Inflammatory macrophage treated with lipopolysaccharide for 4 hours (primary cell): Measurements from ENCODE around the gene SYF2.
"Not testable (repeated sequence)": the region's sequence is repeated elsewhere in the genome, so short reads cannot be mapped to it uniquely, and the experiment has no call there.

Source experiments
- DNase-seq: peaks from one replicate; pipeline ENCODE4 v3.0.0-alpha.2; 2020

SYF2 gene

DNA sequence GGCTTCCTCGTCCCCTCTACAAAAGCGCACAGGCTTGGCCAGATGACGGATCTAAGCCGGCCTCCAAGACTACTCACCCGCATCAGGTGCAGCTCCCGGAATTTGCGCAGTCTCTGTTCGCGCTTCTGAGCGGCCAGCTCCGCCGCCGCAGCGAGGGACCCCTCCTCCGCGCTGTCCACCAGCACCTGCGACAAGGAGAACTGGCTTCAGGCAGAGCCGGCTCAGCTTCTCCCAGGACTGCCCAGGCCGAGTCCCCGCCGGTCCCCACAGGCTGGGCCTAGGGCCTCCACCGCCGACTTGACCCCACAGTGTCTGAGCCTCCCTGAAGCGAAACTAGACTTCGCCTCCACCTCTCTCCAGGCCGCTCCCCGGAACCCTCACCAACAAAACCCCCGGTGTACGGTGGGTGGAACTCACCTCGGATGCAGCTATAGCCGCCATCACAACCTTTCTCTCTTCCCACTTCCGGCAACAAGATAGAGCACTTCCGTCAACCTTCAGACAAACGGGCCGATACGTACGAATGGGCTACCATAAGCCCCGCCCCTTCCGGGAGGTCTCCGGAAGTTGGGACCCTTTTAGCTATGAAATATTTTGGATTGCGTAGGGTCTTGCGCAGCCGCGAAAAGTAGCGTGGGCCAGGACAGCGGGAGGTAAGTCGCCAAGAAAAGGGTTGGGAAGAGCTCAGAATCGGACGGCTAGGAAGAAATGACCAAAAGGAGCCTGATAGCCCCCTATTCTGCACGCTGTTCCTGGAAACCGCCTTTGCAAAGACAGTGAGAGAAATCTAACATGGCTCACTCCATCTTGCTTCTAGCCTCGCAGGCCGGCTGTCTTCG, at the start of gene SYF2:
TSS of gene SYF2 (minus strand) at position 476 of the 839 bp plus-strand sequence. CDS start at position 441, 35 bp downstream.
- peak; percentile 96 for DNase-seq

DNA sequence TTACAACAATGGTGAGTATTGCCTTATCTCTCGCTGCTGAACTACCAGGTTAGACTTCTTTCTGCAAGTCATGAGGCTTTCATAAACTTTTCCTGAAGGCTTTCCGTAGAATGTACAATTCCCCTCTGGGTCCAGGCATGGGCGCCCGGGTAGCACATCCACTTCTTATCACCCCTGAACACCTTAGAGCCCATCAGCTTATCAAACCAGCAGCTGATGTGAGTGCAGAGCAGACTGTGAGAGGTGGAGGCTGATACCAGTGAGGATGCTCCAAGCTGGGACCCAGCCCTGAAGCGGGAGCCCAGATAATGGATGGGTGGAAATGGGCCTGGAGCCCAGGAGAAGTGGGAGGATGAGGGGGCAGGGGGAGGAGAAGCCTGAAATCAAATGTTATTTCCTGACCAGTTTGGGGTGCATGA, 47.4 kb upstream of the SYF2 start:
- DNase-seq = not testable (repeated sequence)

DNA sequence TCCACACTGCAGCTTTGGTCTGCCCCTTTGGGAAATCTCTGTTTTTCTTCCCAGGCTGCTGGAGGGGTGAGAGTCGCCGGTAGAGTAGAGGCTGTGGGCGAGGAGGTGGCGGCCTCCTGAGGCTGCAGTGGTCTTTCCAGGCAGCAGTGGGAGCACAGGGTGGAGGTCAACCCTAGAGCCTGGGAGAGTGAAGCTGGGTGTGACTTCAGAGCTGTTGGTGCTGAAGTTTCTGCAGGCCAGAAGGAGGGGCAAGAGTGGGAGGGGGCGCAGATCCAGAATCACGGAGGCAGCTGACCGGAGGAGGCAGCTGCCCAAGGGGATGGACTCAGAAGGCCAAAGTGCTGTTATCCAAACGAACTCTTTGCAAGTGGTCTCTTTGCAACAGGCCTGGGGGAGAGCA, 46.5 kb upstream of the SYF2 start:
- not testable (repeated sequence) for DNase-seq

DNA sequence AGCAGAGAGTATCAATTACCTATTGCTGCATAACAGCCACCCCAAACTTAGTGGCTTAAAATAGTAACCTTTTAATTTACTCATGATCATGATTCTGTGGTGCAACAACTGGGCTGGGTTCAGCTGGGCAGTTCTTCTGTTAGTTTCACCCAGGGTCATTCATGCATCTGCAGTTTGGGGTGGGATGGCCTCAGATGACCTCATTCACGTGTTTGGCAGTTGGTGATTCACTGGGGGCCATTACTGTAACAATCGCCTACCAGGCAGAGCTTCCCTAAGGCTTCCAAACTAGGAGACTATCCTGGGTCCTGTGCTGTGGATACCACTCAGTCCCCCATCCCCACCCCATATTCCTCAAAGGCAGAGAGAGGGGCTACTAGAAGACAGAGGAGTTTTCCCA, 46.1 kb upstream of the SYF2 start:
- DNase-seq = not testable (repeated sequence)

DNA sequence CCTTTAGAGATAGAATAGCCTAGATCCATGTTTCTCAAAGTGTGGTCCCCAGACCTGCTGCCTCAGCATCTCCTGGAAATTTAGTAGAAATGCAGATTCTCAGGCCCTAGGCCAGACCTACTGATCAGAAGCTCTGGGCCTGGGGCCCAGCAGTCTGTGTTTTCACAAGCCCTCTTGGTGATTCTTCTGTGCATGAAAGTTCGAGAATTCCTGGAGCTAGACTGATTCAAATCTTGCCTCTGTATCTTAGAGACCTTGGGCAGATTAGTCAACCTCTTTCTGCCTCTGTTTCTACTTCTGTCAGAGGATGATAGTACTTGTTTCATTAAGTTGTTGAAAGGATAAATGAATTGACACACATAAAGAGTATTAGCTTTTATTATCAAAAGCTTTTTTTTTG, 45.0 kb upstream of the SYF2 start:
- DNase-seq = not testable (repeated sequence)

DNA sequence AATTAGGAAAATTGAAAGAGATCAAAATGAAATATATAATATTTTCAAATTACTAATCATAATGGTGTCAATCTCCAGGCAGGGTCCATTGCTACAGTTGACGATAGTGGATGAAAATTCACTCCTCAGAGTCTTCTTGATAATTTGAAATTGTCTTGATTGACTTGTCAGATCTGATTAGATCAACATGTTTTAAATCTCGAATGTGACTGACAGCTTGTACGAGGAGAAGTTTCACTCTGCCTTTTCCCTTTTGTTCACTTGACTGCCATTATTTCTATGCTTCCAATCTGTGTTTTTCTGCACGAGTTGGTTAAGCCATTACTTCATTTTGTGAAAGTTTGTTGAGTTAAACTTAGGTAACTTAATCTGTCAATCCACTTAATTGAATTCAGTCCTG, 43.3 kb upstream of the SYF2 start:
- not testable (repeated sequence) for DNase-seq

DNA sequence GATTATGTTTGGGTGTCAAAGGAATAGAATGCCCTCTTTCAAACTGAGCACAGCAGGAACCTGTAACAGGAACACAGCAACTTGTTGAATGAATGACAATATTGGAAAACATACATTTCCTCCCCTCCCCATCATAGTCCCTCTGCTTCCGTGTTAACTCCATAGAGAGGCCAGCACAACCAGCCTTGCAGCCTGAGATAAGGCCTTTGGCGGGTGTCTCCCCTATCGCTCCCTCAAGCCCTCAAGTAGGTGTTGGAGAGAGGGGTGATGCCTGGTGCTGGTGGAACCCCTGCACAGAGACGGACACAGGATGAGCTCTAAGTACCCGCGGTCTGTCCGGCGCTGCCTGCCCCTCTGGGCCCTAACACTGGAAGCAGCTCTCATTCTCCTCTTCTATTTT, 39.9 kb upstream of the SYF2 start, which contains the start of gene RHD:
TSS of gene RHD (plus strand) at position 272 of the 400 bp plus-strand sequence. CDS start at position 311, 39 bp downstream.
- not testable (repeated sequence) for DNase-seq

DNA sequence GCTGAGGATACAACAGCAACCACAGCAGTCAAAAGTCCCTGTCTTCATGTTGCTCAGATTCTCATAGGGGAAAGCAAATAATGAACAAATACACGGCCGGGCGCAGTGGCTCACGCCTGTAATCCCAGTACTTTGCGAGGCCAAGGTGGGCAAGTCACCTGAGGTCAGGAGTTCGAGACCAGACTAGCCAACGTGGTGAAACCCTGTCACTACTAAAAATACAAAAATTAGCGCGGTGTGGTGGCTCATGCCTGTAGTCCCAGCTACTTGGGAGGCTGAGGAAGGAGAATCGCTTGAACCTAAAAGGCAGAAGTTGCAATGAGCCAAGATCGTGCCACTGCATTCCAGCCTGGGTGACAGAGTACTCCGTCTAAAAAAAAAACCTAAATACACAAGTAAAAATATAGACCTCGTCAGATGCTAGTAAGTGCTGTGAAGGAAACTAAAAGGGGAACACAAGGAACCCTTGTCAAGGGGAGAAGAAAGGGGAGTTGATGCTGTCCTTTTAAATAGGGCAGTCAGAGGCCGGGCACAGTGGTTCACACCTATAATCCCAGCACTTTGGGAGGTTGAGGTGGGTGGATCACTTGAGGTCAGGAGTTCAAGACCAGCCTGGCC, 36.0 kb upstream of the SYF2 start:
- DNase-seq = peak; percentile 11

DNA sequence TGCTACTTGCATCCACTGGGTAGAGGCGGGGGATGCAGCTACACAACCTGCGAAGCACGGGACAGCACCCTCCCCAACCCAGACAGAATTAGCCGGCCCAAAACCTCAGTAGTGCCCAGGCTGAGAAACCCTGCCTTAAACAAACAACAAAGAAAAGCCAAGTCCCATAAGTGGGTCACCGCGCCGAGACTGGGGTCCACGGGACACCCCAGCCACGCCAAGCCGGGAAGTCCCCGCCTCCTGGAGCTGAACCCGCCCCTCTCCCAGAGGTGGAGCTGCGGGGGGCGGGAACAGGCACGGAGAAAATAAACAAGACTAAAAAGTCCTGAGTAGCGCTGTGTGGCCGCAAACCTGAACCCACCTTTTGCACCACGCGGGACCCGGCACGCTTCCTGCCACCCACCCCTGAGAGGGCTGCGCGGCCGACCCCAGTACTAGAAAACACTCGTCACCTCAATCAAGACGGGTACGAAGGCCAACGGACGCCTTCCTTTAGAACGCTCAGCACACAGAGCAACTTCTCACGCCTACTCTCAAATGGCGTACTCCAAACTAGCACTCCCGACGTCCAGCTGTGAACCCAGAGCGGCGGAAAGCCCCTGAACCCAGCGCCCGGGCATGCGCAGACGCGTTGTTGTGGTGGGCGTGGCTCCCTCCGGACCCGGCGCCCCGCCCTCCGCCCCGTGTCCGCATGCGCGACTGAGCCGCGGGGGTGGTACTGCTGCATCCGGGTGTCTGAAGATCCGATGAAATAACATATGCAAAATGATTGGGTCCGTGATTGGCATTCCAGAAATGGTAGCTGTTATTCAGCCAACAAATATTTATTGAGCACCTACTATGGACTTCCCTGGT, 35.2 kb upstream of the SYF2 start:
- DNase-seq = peak; percentile 84

DNA sequence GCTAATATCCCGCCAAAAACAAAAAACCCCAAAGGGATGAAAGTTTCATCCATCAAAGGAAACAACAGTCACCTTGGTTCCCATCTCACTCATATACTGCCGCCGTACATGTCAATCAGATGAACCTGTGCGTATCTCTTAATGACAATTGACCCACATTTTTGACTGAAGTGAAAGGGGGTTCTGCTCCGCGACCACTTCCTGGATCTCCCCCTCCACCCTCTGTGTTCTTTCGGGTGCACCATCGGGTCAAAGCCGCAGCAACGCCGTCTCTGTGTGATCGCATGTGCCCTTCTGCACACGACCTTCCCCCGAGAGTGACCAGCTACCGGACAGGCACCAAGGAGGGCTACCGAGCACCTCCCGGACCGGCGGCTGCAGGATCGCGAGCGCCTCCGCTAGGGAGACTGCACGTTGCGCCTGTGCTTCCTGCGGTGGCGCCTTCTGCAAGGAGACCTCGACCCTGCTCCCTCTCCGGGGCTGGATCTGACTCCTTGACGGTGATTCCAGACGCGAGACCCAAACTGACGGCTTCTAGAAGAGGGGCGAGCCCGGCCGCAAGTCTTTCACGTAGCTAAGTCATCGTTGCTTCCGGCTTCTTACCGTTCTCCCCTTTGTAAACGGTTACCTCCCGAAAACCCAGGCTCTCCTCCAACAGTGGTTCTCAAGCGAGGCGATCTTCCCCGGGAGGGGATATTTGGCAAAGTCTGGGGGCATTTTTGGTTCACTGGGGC, 34.4 kb upstream of the SYF2 start:
- DNase-seq = not testable (repeated sequence)

DNA sequence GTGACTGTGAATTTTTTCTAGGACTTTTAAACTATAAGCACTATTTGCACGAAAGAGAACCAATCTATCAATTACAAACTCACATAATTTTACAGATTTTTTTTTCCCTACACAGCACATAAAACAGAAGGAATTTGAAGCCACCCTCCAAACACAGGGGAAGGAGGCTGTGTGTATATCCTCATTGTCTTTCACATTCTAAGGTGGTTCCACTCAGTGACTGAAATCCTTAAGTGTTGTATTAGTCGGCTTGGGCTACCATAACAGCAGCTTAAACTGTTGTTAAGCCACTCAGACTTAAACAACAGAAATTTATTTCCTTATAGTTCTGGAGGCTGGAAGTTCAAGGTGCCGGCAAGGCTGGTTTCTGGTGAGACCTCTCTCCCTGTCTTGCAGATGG, 28.0 kb upstream of the SYF2 start:
- not testable (repeated sequence) for DNase-seq

DNA sequence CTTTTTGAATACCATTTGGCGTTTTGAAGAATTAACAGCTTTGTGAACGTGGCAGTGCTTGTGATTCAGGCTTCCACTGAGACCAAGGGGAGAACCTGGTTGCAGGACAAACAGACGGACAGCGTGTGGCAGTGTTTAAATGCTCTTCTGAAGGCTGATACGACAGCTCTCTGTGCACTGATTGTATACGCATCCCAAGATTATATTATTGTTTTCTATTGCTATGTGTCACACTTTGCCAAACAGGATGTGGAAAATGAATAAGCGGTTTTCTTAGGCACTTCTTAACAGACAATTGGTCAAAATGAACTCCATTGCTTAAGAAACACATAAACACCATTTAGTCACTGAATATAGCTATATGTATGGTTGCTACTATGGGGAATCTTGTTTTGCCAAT, 27.5 kb upstream of the SYF2 start:
- DNase-seq = peak; percentile 44

DNA sequence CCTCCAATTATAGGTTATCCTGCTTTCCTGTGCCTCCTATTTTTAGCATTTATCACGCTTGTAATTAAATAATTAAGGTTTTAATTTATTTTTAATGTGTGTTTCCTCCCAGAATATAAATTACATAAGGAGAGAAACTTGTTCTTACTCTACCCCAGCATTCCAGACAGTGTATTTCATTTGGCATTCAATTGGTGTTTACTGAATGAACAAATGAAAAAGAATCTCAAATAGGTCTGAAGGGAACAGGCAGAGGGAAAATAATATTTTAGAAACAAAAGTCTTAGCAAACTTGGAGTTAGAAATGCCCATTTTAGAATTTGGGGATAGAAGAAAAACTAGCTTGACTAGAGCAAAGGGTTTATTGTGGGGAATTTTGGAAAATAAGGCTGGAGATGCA, 24.9 kb upstream of the SYF2 start:
- no peak for DNase-seq

DNA sequence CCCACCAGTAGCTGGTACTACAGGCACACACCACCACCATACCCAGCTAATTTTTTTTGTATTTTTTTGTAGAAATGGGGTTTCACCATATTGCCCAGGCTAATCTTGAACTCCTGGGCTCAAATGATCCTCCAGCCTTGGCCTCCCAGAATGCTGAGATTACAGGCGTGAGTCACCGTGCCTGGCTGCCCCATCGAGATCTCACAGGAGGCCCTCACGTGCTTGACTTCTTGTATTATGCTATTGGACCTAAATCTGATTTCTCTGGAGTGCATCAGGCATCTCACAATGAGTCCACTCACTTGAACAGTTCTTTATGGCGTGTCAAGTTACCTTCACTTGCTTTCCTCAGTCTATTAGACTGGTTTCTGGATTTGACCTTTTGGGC, 24.3 kb upstream of the SYF2 start:
- no peak for DNase-seq

DNA sequence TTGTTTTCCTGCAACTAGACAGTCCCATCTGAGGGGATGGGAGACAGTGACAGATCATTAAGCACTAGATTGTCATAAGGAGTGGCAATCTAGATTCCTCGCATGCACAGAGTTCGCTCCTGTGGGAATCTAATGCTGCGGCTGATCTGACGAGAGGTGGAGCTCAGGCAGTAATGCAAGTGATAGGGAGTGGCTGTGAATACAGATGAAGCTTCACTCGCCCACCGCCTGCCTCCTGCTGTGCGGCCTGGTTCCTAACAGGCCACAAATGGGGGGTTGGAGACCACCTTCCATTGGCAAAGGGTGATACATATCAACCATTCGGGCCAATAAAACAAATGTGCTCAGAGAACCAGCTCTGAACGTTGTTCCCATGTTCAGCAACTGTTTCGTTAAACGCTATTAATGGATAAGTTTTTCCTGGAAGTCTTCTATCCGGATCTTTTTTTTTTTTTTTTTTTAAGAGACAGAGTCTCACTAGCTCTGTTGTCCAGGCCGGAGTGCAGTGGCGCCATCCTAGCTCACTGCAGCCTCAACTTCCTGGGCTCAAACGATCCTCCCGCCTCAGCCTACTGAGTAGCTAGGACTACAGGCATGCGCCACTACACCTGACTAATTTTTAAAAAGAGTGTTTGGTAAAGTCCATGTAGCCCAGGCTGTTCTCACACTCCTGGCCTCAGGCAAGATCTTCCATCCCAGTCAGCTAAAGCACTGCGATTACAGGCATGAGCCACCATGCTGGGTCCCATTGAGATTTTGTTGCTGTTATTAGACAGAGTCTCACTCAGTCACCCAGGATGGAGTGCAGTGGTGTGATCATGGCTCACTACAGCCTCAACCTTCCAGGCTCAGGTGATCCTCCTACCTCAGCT, 23.6 kb upstream of the SYF2 start:
- no peak for DNase-seq

DNA sequence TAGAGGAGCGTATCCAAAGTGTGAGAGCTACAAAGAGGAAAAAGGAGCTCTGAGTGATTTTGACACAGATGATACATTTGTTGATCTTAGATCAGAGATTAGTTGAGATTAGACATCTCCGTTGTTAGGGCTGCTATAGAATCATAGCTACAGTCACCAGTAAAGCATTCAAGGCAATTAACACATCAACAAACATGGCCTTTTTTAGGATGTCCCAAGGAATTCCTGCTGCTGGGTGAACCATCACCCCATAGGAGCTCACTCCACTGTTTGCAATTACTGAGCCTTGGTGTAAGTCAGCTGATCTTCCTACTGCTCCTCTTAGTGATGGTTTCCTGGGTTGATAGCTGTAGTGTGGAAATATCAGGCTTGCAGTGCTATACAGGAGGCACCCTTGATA, 21.6 kb upstream of the SYF2 start:
- DNase-seq = no peak

DNA sequence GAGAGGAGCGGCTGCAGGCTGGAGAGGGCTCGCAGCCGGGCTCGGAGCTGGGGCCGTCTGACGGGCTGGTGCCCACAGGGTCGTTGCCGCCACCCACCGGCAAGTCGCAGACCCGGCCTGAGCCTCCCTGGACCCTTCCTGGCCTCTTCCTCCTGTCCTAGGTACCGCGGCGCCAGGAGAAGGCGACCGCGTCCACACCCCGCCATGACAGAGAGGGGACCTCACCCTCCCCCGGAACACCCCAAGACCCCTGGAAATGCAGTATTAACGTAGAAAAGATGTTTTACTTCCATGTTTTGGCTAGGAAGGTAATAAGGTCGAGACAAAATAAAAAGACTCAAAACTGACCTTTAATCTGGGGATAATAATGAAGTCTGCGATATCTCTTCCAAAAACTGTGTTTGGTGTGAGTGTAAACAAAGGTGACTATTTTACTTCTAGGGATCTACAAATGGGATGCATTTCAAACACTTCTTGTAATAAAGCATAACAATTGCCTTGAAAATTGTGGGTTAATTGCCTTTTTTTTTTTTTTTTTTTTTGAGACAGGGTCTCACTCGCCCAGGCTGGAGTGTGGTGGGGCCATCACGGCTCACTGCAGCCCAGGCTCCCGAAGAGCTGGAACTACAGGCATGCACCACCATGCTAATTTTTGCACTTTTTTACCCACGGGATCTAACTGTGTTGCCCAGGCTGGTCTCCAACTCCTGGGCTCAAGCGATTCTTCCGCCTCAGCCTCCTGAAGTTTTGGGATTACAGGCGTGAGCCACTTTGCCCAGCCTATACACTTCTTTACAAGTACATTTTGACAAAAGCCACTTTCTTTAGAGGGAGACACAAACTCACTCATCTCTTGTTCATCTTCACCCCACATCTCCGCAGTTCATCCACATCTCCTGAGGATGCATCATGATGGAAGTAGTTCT, 15.8 kb upstream of the SYF2 start:
- no peak for DNase-seq

DNA sequence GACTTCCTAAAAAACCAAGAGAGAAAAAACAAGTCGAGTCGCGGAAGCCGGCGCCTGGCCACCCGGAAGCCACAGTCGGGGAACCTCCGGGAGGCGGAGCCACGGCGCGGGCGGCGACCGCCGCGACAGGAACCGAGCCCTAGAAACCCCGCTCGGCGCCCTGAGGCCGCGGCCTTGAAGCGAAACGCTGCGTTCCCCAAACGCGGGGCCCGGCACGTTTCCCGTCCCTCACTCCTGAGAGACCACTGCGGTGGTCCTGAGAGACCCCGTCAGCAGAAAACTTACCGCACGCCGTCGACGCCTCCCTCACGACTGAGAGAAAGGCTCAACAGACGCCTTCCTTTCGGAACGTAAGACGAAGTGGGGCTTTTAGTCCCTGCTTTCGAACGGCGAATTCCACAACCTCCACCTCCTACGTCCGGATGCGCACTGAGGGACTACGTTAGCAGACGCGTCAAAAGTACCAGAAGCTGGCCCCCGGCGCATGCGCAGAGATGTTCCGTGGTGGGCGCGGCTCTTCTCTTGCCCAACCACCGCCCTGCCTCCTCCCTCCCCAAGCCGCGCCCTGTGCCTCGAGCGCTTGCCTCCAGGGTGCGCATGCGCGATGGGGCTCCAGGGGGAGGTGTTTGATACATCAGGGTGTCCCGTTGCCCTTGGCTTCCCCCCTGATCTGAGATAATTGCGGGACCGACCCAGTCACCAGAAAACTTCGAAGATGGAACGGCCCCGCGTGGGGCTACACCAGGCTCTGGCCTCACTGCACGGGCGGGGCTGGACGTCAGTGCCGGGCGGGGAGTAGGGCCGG, 14.9 kb upstream of the SYF2 start, which contains the start of gene RSRP1:
TSS of gene RSRP1 (minus strand) at position 431 of the 805 bp plus-strand sequence. CDS start 491 bp downstream, outside the sequence.
- DNase-seq = peak; percentile 99

DNA sequence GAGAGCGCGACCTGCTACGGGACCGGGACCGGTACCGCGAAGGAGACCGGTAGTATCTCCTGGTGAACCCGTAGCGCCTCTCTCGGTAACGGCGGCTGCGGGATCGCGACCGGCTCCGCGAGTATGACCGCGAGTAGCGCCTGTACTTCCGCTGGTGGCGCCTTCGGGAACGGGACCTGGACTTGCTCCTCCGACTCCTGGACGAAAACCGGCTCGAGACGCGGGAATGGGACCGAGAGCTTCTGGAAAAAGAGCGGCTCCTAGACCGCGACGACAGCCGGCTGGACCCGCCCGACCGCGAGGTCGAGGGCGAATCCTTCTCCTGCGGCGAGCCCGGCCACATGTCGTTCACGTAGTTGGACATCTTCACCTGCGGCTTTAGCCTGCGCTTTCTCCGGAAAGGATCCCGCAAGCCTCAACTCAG, 14.3 kb upstream of the SYF2 start:
- peak; percentile 14 for DNase-seq
